Ectodermal cell (in vitro differentiated cells): ENCODE measurements around the gene WIPF1.

Experiments
- H3K27ac ChIP-seq: 2 replicates; pipeline ENCODE4 v1.7.0; 2013; ENCODE audit warnings: mild to moderate bottlenecking, low read depth, low read length; ENCODE audit not compliant: insufficient read depth, poor library complexity, severe bottlenecking
- H3K27me3 ChIP-seq: 2 replicates; pipeline ENCODE4 v1.7.0; 2013; ENCODE audit warnings: mild to moderate bottlenecking, low read length; ENCODE audit not compliant: insufficient read depth, control insufficient read depth, poor library complexity, severe bottlenecking
- H3K36me3 ChIP-seq: one replicate; pipeline ENCODE4 v1.7.0; 2013; ENCODE audit warnings: low read length; ENCODE audit not compliant: control insufficient read depth, insufficient read depth
- H3K4me1 ChIP-seq: one replicate; pipeline ENCODE4 v1.7.0; 2013; ENCODE audit warnings: low read length; ENCODE audit not compliant: control insufficient read depth, insufficient read depth
- H3K4me3 ChIP-seq: 2 replicates; pipeline ENCODE4 v1.7.0; 2013; ENCODE audit warnings: low read depth, low read length, control low read depth; ENCODE audit not compliant: insufficient read depth
- H3K9me3 ChIP-seq: 2 replicates; pipeline ENCODE4 v1.7.0; 2013; ENCODE audit warnings: mild to moderate bottlenecking, low read length, moderate library complexity; ENCODE audit not compliant: control insufficient read depth
- WGBS, 2 experiments: methylation state at CpG; one replicate each; pipeline ENCODE4 v1.1.7; 2013; ENCODE audit warnings: missing lambda C conversion rate in 2 of 2; 5-methylcytosine and 5-hydroxymethylcytosine counted together

Gene WIPF1

DNA sequence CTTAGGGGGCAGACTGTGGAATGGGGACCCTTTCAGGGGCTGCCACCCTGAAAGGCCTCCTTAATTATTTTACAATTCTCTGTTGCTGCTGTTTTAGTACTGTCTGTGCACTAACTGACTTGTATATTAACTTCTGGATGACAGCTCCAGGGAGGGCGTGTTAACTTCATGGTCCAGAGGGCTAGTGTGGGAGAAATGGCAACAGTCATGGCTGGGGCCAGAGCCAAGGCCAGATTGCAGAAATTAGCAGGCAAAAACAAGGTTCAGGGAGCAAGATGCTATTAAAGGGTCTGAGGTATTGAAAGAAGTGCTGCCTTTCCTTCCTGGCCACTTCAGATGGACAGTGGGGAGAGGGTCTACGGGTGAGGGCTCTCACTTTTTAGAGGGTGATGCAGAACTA, 9.1 kb downstream of the WIPF1 start:
- WGBS, 2 experiments, result 91 to 97% methylated on average over 2 of the region's 2 CpGs
- no peaks in the 10 kb centered on the region for H3K36me3 ChIP-seq
- H3K9me3 ChIP-seq, result no peaks in the 10 kb centered on the region
- H3K27me3 ChIP-seq, result no peaks in the 10 kb centered on the region
- no peak overlapping the region for H3K27ac ChIP-seq
- no peak overlapping the region for H3K4me3 ChIP-seq
- no peaks in the 10 kb centered on the region for H3K4me1 ChIP-seq

DNA sequence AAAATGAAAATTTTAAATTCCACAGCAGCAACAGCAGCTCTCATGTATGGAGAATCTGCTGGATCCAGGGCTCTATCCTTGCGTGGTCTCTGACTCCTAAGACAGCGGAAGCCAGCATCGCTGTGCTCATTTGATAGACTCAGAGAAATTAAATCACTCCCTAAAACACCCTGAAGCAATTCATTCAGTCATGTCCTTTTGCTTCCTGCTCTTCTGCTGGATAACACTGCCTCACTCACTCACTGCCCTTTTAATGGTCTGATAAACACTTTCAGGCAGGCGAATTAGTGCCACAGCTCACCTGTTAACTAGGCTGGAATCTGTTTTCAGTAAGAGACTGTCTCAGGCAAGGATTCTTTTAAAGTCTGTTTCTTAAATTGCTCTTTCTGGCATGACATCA, 10.0 kb downstream of the WIPF1 start:
- Histone ChIP-seq H3K4me1 (no peaks in the 10 kb centered on the region), H3K9me3 (no peaks in the 10 kb centered on the region), H3K36me3 (no peaks in the 10 kb centered on the region), H3K4me3 (no peak overlapping the region), H3K27me3 (no peaks in the 10 kb centered on the region), H3K27ac (no peak overlapping the region)
- 94% methylated on average over 4 of the region's 4 CpGs for WGBS, 2 experiments

DNA sequence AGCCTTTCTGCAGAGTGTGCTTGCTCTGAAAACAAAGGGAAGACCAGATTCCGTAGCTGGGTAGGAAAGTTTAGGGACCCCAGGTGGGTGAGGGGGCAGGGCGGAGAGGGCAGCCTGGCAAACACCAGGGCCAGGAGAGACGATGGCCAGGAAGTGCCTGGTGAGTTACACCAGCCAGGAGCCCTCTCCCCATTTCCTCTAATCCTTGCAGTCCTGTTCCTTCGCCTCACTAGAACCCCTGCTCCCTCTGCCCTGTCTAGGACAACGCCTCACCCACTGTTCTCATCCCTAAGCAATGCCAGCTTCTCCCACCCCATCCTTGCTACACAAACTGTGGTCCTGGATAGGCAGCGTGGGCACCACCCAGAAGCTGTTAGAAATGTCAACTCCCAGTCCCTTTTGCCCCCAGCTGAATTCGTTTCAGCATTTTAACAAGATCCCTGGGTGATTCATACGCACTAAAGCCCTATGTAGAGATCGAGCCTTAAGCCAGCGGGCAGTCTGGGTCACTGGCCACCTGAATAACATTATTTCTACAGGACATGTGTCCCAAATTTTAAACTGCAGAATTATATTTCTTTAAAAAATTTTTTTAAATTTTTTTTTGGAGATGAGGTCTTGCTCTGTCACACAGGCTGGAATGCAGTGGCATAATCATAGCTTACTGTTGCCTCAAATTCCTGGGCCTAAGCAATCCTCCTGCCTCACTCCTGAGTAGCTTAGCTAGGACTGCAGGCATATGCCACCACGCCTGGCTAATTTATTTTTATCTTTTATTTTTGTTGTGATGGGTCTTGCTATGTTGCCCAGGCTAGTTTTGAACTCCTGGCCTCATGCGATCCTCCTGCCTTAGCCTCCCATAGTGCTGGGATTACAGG, 10.9 kb downstream of the WIPF1 start:
- no peaks in the 10 kb centered on the region for H3K4me1 ChIP-seq
- H3K27me3 ChIP-seq, result no peaks in the 10 kb centered on the region
- no peaks in the 10 kb centered on the region for H3K36me3 ChIP-seq
- no peak overlapping the region for H3K4me3 ChIP-seq
- H3K27ac ChIP-seq, result no peak overlapping the region
- no peaks in the 10 kb centered on the region for H3K9me3 ChIP-seq
- 79 to 80% methylated on average over 11 to 12 of the region's 12 CpGs for WGBS, 2 experiments

DNA sequence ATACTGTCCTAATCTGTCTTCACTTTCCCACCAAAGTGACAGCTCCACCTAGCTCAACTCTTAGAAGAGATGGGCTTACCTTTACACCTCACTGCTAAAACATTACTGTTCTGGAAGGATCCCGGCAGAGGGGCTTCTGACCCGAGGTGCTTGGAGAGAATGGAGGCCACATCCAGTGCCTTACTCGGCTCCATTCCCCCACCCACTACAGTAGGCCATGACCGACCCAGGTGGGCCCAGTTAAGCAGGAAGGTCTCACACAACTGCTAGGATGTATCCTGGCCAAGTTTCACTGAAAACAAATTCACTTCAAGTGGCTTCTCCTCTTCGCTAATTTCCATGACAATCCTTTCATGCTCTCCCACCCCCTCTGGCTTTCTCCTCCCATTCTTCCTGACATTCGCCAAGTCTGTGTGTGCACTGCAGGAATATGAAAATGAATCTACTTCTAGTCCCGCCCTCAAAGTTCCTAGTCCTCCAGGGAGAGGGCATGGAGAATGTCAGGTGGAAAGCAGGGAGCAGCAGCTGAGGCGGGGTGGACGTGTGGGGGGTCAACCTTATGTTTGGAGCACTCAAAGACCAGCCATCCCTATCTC, 11.8 kb downstream of the WIPF1 start:
- Histone ChIP-seq H3K27me3 (no peaks in the 10 kb centered on the region), H3K4me1 (no peaks in the 10 kb centered on the region), H3K27ac (no peak overlapping the region), H3K9me3 (no peaks in the 10 kb centered on the region), H3K36me3 (no peaks in the 10 kb centered on the region), H3K4me3 (no peak overlapping the region)
- WGBS, 2 experiments, result 55 to 59% methylated on average over 9 of the region's 9 CpGs

DNA sequence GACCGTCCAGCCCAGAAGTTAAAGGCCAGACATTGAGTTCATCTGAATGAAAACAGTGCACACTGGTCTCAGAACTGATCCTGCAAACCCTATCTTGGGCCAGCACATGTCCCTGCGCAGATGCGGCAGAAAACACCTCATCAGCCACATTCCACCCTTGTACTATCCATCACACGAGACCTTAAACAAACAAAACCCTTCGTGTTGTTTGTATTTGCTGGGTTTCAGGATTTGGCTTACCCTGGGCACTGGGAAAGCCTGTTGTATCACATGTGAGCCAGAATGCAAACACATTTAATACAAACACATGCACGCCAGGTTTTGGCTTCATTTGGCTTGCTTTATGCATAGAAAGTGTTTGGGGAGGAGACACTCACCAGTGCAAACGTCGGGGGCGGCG, 12.5 kb downstream of the WIPF1 start:
- 79 to 86% methylated on average over 10 of the region's 10 CpGs for WGBS, 2 experiments
- no peaks in the 10 kb centered on the region for H3K9me3 ChIP-seq
- no peaks in the 10 kb centered on the region for H3K27me3 ChIP-seq
- no peak overlapping the region for H3K27ac ChIP-seq
- no peaks in the 10 kb centered on the region for H3K4me1 ChIP-seq
- H3K4me3 ChIP-seq, result no peak overlapping the region
- H3K36me3 ChIP-seq, result no peaks in the 10 kb centered on the region

DNA sequence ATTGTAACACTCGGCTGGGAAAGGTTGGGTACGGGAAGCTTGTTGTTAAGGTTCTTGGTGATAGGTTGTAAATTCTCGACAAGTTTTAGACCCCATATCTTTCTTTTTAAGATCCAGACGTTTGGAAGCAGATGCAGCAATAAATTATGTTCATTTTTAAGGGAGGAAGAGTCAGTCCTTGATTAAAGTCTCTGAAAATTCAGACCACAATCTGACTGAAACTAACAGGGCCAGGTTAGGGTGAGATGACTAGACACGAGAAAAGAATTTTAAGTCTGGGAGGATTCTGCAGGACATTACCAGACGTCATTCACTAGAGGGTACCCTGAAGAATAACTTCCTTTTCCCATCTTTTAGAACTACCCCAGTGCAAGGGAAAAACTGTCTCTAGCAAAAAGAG, 16.1 kb downstream of the WIPF1 start:
- H3K27ac ChIP-seq, result no peak overlapping the region
- no peak overlapping the region for H3K4me3 ChIP-seq
- H3K9me3 ChIP-seq, result no peaks in the 10 kb centered on the region
- no peaks in the 10 kb centered on the region for H3K27me3 ChIP-seq
- no peaks in the 10 kb centered on the region for H3K36me3 ChIP-seq
- WGBS, 2 experiments, result 93% methylated on average over 6 of the region's 6 CpGs
- no peaks in the 10 kb centered on the region for H3K4me1 ChIP-seq

DNA sequence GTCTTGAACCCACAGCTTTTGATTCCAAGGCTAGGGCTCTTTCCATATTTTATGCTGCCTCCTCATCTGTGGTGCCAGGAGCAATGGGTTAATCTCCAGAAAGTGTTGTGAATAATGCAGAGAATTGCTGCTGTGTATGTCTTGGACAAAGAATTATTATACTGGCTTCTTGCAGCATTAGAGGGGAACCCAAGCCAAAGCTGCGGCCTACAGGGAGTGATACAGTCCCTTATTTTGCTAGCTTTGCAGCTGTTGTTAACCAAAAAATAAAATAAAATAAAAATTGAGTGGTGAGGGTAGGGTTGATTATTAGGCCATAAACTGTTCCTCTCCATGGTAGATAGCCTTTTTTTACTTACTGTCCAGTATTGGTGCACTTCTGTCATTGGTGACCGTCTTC, 16.7 kb downstream of the WIPF1 start:
- Histone ChIP-seq H3K27me3 (no peaks in the 10 kb centered on the region), H3K4me1 (no peaks in the 10 kb centered on the region), H3K36me3 (no peaks in the 10 kb centered on the region), H3K27ac (no peak overlapping the region), H3K4me3 (no peak overlapping the region), H3K9me3 (no peaks in the 10 kb centered on the region)
- WGBS, 2 experiments, result 88 to 100% methylated on average over 2 of the region's 2 CpGs

DNA sequence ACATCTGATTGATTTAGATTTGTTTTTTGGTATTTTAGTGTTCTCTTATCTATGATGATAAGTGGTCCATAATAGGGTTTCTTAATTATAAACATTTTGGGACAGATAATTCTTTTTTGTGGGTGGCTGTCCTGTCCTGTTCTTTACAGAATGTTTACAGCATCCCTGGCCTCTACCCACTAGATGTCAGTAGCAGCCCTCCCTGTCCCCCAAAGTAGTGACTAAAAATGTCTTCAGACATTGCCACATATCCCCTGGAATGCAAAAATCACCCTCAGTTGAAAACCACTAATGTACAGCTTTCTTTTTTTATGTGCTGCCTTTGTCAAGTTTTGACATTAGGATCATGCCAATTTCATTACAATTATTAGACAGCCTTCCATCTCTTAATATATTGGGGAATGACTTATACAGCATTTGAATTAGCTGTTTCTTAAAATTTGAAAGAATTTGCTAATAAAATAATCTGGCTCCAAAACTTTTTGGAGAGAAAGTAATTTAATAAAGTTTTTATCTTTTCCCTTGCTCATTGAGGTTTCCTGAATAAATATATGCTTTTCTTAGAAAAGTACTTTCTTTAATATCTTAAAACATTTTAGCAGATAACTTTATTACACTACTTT, 19.5 kb downstream of the WIPF1 start:
- Histone ChIP-seq H3K27me3 (no peaks in the 10 kb centered on the region), H3K27ac (no peak overlapping the region), H3K9me3 (no peaks in the 10 kb centered on the region), H3K4me3 (no peak overlapping the region), H3K36me3 (no peaks in the 10 kb centered on the region), H3K4me1 (no peaks in the 10 kb centered on the region)

DNA sequence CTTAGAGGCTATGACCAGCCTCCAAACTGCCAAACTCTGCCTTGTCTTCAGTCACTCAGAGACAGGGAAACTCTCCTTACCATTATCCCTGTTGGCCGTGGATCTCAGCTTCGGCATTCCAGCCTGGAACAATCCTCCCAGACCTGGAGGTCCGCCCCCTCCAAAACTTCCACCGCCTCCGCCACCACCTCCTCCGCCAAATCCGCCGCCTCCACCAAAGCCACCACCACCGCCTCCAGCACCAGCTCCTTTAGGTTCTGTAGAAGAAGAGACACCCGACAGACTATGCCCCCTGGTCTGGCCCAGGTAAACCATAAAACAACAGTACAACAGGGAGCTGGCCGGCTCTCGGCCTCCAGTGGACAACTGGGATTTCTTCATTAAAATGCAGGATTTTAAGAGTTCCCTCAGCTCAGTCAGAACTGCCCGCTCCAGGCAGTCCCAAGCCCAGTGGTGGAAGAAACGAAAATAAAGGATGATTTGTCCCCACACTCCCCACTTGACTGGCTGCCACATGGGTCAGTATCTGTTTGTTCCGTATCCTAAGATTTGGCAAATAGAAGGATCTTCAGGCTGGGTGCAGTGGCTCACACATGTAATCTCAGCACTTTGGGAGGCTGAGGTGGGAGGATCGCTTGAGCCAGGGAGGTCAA, 22.4 kb downstream of the WIPF1 start:
- H3K4me1 ChIP-seq, result no peaks in the 10 kb centered on the region
- H3K4me3 ChIP-seq, result no peak overlapping the region
- no peak overlapping the region for H3K27ac ChIP-seq
- no peaks in the 10 kb centered on the region for H3K36me3 ChIP-seq
- WGBS, 2 experiments, result 91 to 92% methylated on average over 16 of the region's 16 CpGs
- H3K27me3 ChIP-seq, result no peaks in the 10 kb centered on the region
- no peaks in the 10 kb centered on the region for H3K9me3 ChIP-seq

DNA sequence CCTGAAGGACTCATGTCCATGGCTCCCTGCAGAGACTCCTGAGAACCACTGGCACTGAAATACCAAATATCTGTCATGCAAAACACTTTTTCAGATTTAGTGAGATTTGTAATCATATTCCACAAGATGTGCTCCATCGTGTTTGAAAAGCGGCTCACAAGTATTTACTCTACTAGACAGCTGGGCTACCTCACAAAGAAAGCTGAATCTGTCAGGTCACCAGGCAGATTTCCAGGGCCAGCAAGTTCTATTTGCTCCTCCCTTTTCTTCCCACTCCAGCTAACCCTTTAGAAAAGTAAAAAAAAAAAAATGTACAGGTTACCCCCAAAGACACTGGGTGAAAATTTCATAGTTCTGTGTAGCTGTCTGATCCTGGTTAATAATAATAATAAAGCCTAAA, 22.9 kb downstream of the WIPF1 start:
- 68 to 74% methylated on average over 2 of the region's 2 CpGs for WGBS, 2 experiments
- Histone ChIP-seq H3K36me3 (no peaks in the 10 kb centered on the region), H3K9me3 (no peaks in the 10 kb centered on the region), H3K4me3 (no peak overlapping the region), H3K27me3 (no peaks in the 10 kb centered on the region), H3K27ac (no peak overlapping the region), H3K4me1 (no peaks in the 10 kb centered on the region)
